HG03039 (cell line): ENCODE data around the gene TSPO.

Experiments
- ATAC-seq: cut with Tn5 transposase; IDR thresholded peaks from one replicate; pipeline ENCODE4 v1.9.1; 2021; ENCODE audit warnings: mild to moderate bottlenecking, moderate library complexity; ENCODE audit not compliant: unreplicated experiment

TSPO gene

DNA sequence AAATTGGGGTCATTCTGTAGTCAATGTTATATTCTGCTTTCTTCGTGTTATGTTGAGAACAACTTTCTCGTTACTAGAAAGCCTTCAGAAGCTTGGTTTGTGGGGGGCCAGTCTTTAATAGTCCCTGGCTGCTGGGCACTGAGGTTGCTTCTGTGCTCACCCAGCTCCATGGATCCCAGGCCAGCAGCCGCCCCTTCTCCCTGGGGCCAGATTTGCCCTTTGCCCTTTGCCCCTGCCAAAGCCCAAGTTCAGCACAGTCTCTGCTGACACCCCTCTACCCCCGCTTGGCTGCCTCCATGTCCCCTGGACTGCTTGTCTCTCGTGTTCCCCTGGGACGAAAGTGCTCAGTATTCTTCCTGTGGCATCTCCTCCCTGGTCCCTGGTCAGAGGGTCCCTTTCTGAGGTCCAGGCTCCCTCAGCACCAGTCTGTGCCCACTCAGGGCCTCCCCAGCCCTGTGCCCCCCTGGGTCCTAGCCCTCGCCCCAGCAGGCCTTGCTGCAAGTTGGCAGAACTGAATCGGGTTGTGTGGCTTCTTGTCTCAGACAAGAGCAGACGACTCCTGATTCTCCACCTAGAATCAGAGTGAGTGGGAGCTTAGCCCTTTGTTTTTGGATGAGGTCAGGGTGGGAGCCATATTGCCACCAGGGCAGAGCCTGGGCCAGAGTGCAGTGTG lies 6.7 kb downstream of the TSPO start:
- ATAC-seq = no peak

DNA sequence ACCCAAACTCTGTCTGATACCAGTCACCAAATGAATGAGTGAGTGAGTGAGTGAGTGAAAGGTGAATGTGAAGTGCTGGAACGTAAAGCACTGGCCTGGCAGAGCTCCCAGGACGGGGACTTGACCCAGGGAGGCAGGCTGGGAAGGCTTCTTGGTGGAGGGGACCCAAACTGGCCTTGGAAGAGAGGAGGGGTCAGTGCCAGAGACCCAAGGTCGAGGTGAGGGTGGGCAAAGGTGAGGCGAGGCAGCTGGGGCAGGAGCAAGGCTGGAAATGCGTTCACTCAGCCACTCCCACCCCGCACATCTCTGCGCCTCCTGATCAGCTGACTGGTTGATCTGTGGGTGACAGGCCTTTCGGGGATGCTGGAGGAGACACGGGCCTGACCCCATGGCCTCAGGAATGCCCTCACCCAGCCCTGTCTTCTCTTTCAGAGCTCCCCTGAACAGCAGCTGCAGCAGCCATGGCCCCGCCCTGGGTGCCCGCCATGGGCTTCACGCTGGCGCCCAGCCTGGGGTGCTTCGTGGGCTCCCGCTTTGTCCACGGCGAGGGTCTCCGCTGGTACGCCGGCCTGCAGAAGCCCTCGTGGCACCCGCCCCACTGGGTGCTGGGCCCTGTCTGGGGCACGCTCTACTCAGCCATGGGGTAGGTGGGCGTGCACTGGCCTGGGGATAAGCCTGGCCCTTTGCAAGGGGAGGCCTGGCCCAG lies 7.6 kb downstream of the TSPO start:
- no peak for ATAC-seq

- ATAC-seq = no peak
These were observed 8.3 kb downstream of the TSPO start for GRCh38 chr22:43159484-43160178.

DNA sequence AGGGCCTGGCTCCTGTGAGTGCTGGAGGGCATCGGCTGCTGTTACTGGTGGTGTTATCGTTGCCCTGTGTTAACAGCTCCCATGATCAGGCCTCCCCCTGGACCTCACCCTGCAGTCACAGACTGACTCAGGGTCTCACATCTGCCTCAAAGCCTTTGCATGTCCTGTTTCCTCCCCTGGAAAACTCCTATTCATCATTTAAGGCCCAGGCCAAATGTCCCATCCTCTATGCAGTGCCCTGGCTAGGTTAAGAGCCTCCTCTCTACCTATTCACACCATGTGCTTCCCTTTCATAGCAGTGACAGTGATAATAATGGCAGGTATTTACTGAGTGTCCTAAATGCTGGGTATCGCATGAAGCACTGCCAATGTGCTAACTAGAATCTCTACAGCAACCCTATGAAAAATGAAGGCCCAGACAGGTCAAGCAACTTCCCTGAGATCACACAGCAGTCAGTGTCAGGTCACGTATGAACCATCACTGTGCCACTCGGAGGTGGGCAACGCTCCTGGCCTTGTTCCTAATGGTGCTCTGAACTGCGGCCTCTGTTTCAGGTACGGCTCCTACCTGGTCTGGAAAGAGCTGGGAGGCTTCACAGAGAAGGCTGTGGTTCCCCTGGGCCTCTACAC lies 9.3 kb downstream of the TSPO start:
- ATAC-seq = no peak

DNA sequence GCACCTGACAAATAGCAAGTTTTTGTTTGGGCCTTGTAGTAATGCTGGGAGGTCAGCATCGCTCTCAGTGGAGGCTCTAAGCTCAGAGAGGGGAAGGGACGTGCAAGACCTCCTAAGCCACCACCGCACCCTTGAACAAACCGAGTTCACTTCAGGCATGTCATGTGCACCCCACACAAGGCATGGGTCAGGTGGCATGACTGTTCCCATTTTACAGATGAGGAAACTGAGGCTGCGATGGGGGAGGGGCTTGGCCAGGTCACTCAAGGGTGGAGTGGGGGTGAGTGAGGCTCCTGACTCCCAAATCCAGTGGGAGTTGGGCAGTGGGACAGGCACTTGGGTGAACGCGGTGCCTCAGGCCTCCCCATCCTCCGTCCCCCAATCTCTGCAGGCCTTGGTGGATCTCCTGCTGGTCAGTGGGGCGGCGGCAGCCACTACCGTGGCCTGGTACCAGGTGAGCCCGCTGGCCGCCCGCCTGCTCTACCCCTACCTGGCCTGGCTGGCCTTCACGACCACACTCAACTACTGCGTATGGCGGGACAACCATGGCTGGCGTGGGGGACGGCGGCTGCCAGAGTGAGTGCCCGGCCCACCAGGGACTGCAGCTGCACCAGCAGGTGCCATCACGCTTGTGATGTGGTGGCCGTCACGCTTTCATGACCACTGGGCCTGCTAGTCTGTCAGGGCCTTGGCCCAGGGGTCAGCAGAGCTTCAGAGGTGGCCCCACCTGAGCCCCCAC lies 11.2 kb downstream of the TSPO start:
- no peak for ATAC-seq

- no peak for ATAC-seq
These were observed 12.0 kb downstream of the TSPO start for GRCh38 chr22:43163241-43163795.

DNA sequence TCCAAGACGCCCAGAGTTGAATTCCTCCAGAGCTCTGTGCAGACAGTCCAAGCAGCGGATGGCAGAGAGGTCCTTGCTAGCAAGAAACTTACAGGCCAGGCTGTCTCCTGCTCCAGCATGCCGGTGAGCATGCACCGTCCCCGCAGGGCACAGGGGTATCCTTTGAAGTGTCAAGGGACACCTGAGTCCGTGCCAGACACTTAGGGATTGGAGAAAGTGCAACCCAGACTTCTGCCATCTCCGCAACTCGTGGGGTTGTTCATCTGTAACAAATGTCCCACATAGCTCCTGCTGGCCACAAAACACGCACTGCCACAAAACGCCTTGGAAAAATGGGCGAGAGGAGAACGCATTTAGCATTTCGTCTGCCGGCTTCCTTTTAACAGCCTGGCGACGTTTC lies 13.3 kb downstream of the TSPO start:
- no peak for ATAC-seq

DNA sequence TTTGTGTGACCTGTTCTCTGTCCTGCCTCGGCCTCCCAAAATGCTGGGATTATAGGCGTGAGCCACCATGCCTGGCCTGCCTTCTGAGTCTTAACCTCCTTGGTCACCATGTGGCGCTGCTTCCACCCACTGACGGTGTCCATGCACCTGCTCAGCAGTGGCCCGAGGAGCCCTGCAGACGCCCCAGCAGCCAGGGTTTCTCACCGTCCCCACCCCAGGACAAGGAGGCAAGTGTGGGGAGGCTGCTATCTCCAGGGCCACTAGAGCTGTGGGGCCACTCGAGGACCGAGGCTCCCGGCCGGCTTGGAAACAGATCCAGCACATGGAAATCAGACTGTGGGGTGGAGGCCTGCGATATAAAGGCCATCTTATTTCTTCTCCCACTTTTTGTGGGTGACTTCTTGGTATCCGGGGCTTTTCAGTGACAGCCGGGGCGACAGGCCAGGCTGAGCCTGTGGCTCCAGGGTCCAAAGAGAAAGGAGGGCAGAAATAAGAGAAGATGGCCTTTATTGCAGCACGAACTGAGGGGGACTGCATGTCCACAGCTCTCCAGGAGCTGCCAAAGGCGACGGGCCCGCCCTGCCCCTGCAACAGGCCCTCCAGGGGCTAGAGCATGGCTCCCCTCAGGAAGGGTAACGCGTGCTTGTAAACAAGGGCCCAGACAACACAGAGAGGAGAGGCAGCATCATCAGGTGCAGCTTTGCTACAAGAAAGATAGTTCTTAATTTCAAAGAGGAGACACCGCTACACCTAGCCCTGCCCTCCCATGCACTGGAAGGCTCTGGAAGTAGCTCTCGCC lies 15.0 kb downstream of the TSPO start:
- no peak for ATAC-seq

DNA sequence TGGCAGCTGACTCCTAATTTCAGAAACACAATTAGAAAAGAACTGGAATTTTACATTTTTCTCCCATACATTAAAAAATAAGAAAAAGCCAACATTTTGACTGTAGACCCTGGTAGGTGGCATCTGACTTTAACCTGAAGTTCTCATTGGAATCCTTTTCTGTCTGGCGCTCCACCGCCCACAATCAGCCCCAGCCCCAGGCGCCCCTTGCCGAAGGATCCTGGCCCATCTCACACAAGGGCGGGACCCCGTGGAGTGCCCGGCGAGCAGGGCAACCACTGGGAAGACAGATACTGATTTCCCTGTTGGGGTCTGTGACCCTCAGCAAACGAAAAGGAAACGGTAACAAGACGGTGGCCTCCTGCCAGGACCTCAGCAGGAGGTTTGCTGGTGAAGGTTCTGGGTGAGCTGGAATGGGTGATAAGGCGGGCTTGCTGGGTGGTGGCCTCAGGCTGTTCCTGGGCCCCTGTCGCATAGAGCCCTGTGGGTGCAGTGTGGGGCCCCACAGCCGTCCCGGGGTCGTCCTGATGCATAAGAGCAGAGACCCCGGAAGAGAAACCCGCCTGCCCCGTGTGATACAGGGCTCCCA lies 15.7 kb downstream of the TSPO start:
- no peak for ATAC-seq

- no peak for ATAC-seq
These were observed 17.3 kb downstream of the TSPO start for GRCh38 chr22:43168471-43169309.

DNA sequence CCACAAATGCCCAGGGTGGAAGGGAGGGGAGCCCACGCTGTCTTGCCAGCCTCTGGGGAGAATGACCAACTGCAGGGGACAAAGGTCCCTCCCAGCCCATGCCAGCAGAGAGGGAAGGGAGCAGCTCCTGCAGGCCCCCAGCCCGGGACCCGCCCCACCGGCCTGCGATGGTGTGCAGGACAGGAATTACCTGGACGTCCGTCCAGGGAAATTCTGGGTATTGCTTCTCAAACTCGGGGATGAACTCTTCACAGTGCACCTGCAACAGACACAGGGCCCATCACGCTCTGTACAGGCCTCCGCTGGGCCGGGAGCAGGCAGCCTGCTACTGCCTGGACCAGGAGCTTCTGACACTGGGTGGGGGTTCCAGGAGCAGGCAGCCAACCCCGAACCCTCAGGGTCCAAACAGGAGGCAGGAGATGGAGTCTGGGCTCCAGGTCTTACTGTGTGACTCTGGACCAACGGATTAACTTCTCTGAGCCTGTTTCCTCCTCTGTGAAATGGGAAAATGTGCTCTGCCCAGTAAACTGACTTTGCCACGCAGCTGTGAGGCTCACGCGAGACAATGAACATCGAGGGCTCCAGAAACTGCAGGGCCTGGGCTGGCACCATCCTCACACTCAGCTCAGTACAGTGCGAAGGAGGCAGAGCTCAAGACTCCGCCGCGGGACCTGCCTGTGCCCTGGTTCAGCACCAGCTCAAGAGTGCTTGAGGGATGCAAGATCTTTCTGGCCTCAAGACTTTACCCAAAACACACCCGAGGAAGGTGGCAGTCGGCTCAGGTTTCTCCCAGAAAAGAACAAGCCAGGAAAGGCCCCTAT lies 18.2 kb downstream of the TSPO start:
- ATAC-seq = no peak

DNA sequence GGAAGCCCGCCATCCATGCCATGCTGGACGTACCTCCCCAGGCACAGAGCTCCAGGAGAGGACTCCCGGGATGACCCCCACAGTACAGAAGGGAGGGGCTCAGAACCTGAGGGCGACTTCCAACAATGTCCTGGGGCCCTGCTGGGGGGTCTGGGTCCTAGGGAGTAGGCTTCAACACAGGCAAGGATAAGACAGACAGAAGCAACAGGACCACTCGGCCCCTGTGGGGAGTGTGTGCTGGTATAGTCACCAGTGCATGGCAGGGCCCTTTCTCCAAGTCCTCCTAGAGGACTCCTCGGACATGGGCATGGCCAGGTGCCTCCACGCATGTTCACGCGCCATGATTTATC lies 18.7 kb downstream of the TSPO start:
- no peak for ATAC-seq

DNA sequence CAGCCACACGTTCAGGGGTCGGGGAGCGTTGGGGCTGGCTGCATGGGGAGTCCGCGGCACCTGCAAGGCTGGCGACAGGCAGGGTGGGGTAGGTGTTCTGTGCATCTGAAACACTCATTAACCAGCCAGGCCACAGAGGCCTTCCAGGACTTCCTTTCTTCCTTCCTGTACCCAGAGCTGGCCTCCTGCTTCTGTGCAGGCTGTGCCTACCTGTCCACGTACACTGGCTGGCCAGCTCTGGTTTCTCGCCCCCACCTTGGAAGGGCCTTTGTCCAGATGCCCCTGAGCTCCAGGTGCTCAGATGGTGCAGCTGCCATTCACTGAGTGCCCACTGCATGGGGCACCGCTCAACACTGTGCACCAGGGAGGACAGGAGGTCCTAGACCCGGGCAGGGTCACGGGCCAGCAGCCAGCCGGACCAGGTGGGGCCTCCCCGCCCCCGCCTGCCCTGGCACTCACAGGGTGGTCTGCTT lies 19.7 kb downstream of the TSPO start:
- no peak for ATAC-seq

DNA sequence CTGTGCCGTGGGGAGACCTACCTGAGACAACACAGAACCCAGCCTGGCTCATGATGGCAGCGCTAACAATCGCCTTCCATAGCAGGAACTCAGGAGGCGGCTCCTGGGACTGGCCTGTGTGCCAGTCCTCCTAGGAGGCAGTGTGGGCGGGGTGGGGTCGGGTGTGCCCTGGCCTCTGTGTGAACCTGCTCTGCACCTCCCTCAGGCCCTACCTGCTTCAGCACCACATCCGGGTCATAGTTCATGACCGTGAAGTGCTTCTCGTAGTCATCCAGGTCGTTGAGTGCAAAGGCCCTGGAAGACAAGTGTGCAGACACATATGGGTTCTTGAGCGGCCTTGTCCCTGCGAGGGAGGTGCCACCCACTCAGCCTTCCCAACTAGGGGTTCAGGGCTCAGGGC lies 20.2 kb downstream of the TSPO start:
- ATAC-seq = no peak

DNA sequence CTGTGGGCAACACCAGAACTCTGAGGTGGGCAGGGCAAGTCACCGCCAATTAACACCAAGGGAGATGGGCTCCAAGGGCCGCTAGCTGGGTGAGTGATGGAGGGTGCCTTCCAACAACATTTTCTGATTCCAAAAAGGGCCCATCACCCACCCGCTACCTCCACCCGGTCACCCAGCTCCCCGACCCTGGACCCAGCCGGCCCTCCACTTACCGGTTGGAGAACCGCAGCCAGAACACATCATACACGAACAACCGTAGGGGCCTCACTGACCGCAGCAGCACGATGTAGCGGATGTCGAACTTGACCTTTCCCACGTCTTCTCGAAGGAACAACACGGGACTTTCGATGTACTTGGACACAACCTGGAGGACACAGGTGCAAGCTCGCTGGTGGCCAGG lies 20.8 kb downstream of the TSPO start:
- ATAC-seq = no peak

DNA sequence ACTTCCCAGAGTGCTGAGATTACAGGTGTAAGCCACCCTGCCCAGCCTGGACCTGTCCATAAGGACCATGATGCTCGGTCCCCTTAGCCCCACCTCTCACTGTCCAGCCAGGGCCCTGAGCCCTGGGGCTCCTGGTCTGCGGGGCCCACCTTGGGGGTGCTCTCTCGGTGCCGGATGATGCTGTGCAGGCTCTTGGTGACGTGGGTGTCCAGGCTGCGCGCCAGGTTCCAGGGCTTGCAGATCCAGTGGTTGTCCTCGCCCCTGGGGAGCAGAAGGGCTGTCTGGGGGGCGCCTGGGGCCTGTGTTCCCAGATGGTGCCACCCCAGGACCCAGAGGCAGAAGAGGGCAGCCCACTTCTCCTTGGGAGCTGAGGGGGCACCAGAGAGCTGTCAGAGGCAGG lies 22.2 kb downstream of the TSPO start:
- ATAC-seq = no peak

GRCh38 chr22:43173976-43174720 lies 22.8 kb downstream of the TSPO start:
- no peak for ATAC-seq
